HEK293 (cell line): ENCODE measurements around the gene OR2AE1.

Source experiments
- EGR2 ChIP-seq: fragments of 450-650 bp; formaldehyde crosslinking; IDR thresholded peaks from 2 replicates; pipeline ENCODE4 v1.5.1; 2016; ENCODE audit warnings: low read depth, missing biosample characterization, missing genetic modification characterization
- GFI1B ChIP-seq: fragments of 450-650 bp; formaldehyde crosslinking; IDR thresholded peaks from 2 replicates; pipeline ENCODE4 v1.5.1; 2016; ENCODE audit warnings: missing biosample characterization, missing genetic modification characterization
- HOXA7 ChIP-seq: sonication (generic); formaldehyde crosslinking; IDR thresholded peaks from 2 replicates; pipeline ENCODE4 v1.8.1; 2022; ENCODE audit warnings: missing genetic modification reagents, borderline replicate concordance
- KLF1 ChIP-seq: fragments of 450-650 bp; formaldehyde crosslinking; IDR thresholded peaks from 2 replicates; pipeline ENCODE4 v1.5.1; 2016; ENCODE audit warnings: missing biosample characterization, missing genetic modification characterization
- KLF16 ChIP-seq: fragments of 450-650 bp; formaldehyde crosslinking; IDR thresholded peaks from 2 replicates; pipeline ENCODE4 v1.5.1; 2017; ENCODE audit warnings: missing biosample characterization, missing genetic modification characterization
- TRIM28 ChIP-seq: IDR thresholded peaks from 2 replicates; pipeline ENCODE4 v1.6.1; 2011; ENCODE audit warnings: low read length, control low read depth, borderline replicate concordance
- ZBTB1 ChIP-seq: fragments of 450-650 bp; formaldehyde crosslinking; IDR thresholded peaks from 2 replicates; pipeline ENCODE4 v1.5.1; 2016; ENCODE audit warnings: missing biosample characterization, missing genetic modification characterization
- ZBTB21 ChIP-seq: fragments of 450-650 bp; formaldehyde crosslinking; IDR thresholded peaks from 2 replicates; pipeline ENCODE4 v1.5.1; 2017; ENCODE audit warnings: missing biosample characterization, missing genetic modification characterization
- ZBTB8A ChIP-seq: fragments of 450-650 bp; formaldehyde crosslinking; IDR thresholded peaks from 2 replicates; pipeline ENCODE4 v1.5.1; 2016; ENCODE audit warnings: missing biosample characterization, missing genetic modification characterization
- ZFHX2 ChIP-seq: fragments of 450-650 bp; formaldehyde crosslinking; conservative IDR thresholded peaks from 2 replicates; pipeline ENCODE4 v1.5.1; 2016; ENCODE audit warnings: missing biosample characterization, missing genetic modification characterization
- ZFP3 ChIP-seq: fragments of 450-650 bp; formaldehyde crosslinking; IDR thresholded peaks from 2 replicates; pipeline ENCODE4 v1.5.1; 2016; ENCODE audit warnings: low read depth, missing biosample characterization, missing genetic modification characterization
- ZNF140 ChIP-seq: fragments of 450-650 bp; formaldehyde crosslinking; IDR thresholded peaks from 2 replicates; pipeline ENCODE4 v1.5.1; 2016; ENCODE audit warnings: missing biosample characterization, missing genetic modification characterization
- ZNF146 ChIP-seq: fragments of 450-650 bp; formaldehyde crosslinking; IDR thresholded peaks from 2 replicates; pipeline ENCODE4 v1.5.1; 2016; ENCODE audit warnings: missing biosample characterization, missing genetic modification characterization
- ZNF155 ChIP-seq: fragments of 450-650 bp; formaldehyde crosslinking; IDR thresholded peaks from 2 replicates; pipeline ENCODE4 v1.5.1; 2016; ENCODE audit warnings: missing biosample characterization, missing genetic modification characterization
- ZNF169 ChIP-seq: fragments of 450-650 bp; formaldehyde crosslinking; IDR thresholded peaks from 2 replicates; pipeline ENCODE4 v1.5.1; 2016; ENCODE audit warnings: missing biosample characterization, missing genetic modification characterization
- ZNF248 ChIP-seq: fragments of 450-650 bp; formaldehyde crosslinking; IDR thresholded peaks from 2 replicates; pipeline ENCODE4 v1.5.1; 2017; ENCODE audit warnings: missing biosample characterization, missing genetic modification characterization
- ZNF324 ChIP-seq: fragments of 450-650 bp; formaldehyde crosslinking; IDR thresholded peaks from 2 replicates; pipeline ENCODE4 v1.5.1; 2016; ENCODE audit warnings: missing biosample characterization, missing genetic modification characterization
- ZNF354C ChIP-seq: fragments of 450-650 bp; formaldehyde crosslinking; IDR thresholded peaks from 2 replicates; pipeline ENCODE4 v1.5.1; 2016; ENCODE audit warnings: missing biosample characterization, missing genetic modification characterization, low read depth, borderline replicate concordance
- ZNF37A ChIP-seq: fragments of 450-650 bp; IDR thresholded peaks from 2 replicates; pipeline ENCODE4 v1.5.1; 2018; ENCODE audit warnings: missing biosample characterization, missing genetic modification characterization
- ZNF426 ChIP-seq: fragments of 450-650 bp; formaldehyde crosslinking; IDR thresholded peaks from 2 replicates; pipeline ENCODE4 v1.5.1; 2017; ENCODE audit warnings: missing biosample characterization, missing genetic modification characterization, mild to moderate bottlenecking, inconsistent platforms, moderate library complexity
- ZNF514 ChIP-seq: fragments of 450-650 bp; formaldehyde crosslinking; IDR thresholded peaks from 2 replicates; pipeline ENCODE4 v1.5.1; 2016; ENCODE audit warnings: missing biosample characterization, missing genetic modification characterization
- ZNF530 ChIP-seq: fragments of 450-650 bp; formaldehyde crosslinking; IDR thresholded peaks from 2 replicates; pipeline ENCODE4 v1.5.1; 2016; ENCODE audit warnings: low read depth, missing biosample characterization, missing genetic modification characterization
- ZNF548 ChIP-seq: fragments of 450-650 bp; formaldehyde crosslinking; IDR thresholded peaks from 2 replicates; pipeline ENCODE4 v1.5.1; 2016; ENCODE audit warnings: missing biosample characterization, missing genetic modification characterization
- ZNF571 ChIP-seq: fragments of 450-650 bp; formaldehyde crosslinking; IDR thresholded peaks from 2 replicates; pipeline ENCODE4 v1.5.0; 2017; ENCODE audit warnings: missing biosample characterization, missing genetic modification characterization
- ZNF596 ChIP-seq: fragments of 450-650 bp; IDR thresholded peaks from 2 replicates; pipeline ENCODE4 v1.5.0; 2018; ENCODE audit warnings: missing biosample characterization, mild to moderate bottlenecking, missing genetic modification characterization, moderate library complexity
- ZNF610 ChIP-seq: fragments of 450-650 bp; formaldehyde crosslinking; IDR thresholded peaks from 2 replicates; pipeline ENCODE4 v1.5.1; 2016; ENCODE audit warnings: missing biosample characterization, missing genetic modification characterization, borderline replicate concordance
- ZNF654 ChIP-seq: fragments of 450-650 bp; formaldehyde crosslinking; IDR thresholded peaks from 2 replicates; pipeline ENCODE4 v1.5.1; 2016; ENCODE audit warnings: low read depth, missing biosample characterization, missing genetic modification characterization
- ZNF677 ChIP-seq: fragments of 450-650 bp; IDR thresholded peaks from 2 replicates; pipeline ENCODE4 v1.5.0; 2018; ENCODE audit warnings: missing biosample characterization, mild to moderate bottlenecking, missing genetic modification characterization, moderate library complexity
- ZNF701 ChIP-seq: fragments of 450-650 bp; formaldehyde crosslinking; IDR thresholded peaks from 2 replicates; pipeline ENCODE4 v1.5.1; 2016; ENCODE audit warnings: missing biosample characterization, missing genetic modification characterization
- ZNF768 ChIP-seq: fragments of 450-650 bp; formaldehyde crosslinking; IDR thresholded peaks from 2 replicates; pipeline ENCODE4 v1.5.1; 2018; ENCODE audit warnings: missing biosample characterization, mild to moderate bottlenecking, missing genetic modification characterization
- ZSCAN23 ChIP-seq: fragments of 450-650 bp; formaldehyde crosslinking; IDR thresholded peaks from 2 replicates; pipeline ENCODE4 v1.5.1; 2016; ENCODE audit warnings: missing biosample characterization, missing genetic modification characterization
- TF ChIP-seq, protein P1 (sequence below): fragments of 450-650 bp; IDR thresholded peaks from 2 replicates; pipeline ENCODE4 v1.5.1; 2018; ENCODE audit warnings: missing biosample characterization, mild to moderate bottlenecking, missing genetic modification characterization
- TF ChIP-seq, protein P2 (sequence below): fragments of 450-650 bp; formaldehyde crosslinking; IDR thresholded peaks from 2 replicates; pipeline ENCODE4 v1.5.1; 2016; ENCODE audit warnings: missing biosample characterization, missing genetic modification characterization
- TF ChIP-seq, protein P3 (sequence below): fragments of 450-650 bp; formaldehyde crosslinking; IDR thresholded peaks from 2 replicates; pipeline ENCODE4 v1.5.1; 2017; ENCODE audit warnings: missing biosample characterization, missing genetic modification characterization
- TF ChIP-seq, protein P4 (sequence below): fragments of 450-650 bp; formaldehyde crosslinking; IDR thresholded peaks from 2 replicates; pipeline ENCODE4 v1.5.1; 2016; ENCODE audit warnings: missing biosample characterization, missing genetic modification characterization

OR2AE1 gene

DNA sequence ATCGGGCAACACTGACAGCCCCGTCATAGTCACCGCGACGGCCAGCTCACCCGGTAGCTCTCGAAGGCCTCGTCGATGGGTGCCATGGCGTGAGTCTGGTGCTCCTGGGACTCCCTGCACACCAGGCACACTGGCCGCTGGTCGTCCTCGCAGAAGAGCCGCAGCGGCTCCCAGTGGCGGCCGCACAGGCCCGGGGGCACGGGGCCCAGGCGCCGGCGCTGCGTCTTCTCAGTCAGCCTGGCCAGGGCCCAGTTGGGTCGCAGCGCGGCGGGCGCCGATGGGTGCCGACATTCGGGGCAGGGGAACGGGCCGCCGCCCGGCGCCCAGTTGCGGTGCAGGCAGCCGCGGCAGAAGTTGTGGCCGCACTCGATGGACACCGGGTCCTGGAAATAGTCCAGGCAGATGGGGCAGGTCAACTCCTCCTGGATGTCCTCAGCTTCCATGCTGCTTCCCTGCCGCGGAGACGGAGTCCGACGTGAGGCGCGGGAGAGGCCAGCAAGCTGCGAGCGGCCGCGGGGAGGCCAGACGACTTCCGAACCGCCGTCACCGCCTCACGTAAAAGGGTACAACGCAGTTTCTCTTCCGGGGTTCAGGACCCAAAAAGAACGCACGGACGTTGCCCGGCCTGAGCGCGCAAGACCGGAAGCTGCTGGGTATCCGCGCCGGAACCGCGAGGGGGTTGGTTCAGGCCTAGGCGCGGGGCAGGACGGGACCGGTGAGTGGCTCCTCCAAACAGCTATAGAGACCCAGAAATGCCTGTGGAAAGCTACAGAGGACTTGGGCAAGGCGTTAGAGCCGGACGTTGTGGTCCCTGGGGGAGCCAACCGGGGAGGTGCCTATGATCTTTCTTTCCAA is 42.4 kb upstream of the OR2AE1 start, which contains the start of gene TRIM4 (continued):
- peak; percentile 73 for TF ChIP-seq ZBTB21
- TF ChIP-seq ZNF146: no peak
- no peak for TF ChIP-seq ZNF426 (tag by site-specific recombination)
- TF ChIP-seq ZFP3 (tag by site-specific recombination): no peak
- no peak for TF ChIP-seq ZNF548 (tag by site-specific recombination)
- no peak for TF ChIP-seq ZNF37A (tag by site-specific recombination)
- TF ChIP-seq HOXA7 (CRISPR knock-in tag): no peak
- no peak for TF ChIP-seq ZNF701 (tag by site-specific recombination)
- TF ChIP-seq ZSCAN23 (tag by site-specific recombination): no peak
- TF ChIP-seq TRIM28: no peak
- TF ChIP-seq ZNF530 (tag by site-specific recombination): no peak
- no peak for TF ChIP-seq ZNF654 (tag by site-specific recombination)
- no peak for TF ChIP-seq ZNF324 (tag by site-specific recombination)
- 0 out of 2 replicates have a peak, but pooled peaks have one; percentile 22 for TF ChIP-seq ZNF610 (tag by site-specific recombination)
- peak; percentile 73; the same call in 1 of the 2 replicates for TF ChIP-seq KLF16 (tag by site-specific recombination)
- TF ChIP-seq ZNF140: no peak
- no peak for TF ChIP-seq ZNF155
- TF ChIP-seq EGR2: no peak
- no peak for TF ChIP-seq ZNF169
- no peak for TF ChIP-seq ZNF248 (tag by site-specific recombination)
- TF ChIP-seq, protein P1, sequence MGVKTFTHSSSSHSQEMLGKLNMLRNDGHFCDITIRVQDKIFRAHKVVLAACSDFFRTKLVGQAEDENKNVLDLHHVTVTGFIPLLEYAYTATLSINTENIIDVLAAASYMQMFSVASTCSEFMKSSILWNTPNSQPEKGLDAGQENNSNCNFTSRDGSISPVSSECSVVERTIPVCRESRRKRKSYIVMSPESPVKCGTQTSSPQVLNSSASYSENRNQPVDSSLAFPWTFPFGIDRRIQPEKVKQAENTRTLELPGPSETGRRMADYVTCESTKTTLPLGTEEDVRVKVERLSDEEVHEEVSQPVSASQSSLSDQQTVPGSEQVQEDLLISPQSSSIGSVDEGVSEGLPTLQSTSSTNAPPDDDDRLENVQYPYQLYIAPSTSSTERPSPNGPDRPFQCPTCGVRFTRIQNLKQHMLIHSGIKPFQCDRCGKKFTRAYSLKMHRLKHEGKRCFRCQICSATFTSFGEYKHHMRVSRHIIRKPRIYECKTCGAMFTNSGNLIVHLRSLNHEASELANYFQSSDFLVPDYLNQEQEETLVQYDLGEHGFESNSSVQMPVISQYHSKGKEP (tag by site-specific recombination): no peak
- TF ChIP-seq ZNF514: no peak
- no peak; the same call in 1 of the 2 replicates for TF ChIP-seq ZNF677 (tag by site-specific recombination)
- TF ChIP-seq KLF1 (tag by site-specific recombination): no peak
- TF ChIP-seq, protein P2, sequence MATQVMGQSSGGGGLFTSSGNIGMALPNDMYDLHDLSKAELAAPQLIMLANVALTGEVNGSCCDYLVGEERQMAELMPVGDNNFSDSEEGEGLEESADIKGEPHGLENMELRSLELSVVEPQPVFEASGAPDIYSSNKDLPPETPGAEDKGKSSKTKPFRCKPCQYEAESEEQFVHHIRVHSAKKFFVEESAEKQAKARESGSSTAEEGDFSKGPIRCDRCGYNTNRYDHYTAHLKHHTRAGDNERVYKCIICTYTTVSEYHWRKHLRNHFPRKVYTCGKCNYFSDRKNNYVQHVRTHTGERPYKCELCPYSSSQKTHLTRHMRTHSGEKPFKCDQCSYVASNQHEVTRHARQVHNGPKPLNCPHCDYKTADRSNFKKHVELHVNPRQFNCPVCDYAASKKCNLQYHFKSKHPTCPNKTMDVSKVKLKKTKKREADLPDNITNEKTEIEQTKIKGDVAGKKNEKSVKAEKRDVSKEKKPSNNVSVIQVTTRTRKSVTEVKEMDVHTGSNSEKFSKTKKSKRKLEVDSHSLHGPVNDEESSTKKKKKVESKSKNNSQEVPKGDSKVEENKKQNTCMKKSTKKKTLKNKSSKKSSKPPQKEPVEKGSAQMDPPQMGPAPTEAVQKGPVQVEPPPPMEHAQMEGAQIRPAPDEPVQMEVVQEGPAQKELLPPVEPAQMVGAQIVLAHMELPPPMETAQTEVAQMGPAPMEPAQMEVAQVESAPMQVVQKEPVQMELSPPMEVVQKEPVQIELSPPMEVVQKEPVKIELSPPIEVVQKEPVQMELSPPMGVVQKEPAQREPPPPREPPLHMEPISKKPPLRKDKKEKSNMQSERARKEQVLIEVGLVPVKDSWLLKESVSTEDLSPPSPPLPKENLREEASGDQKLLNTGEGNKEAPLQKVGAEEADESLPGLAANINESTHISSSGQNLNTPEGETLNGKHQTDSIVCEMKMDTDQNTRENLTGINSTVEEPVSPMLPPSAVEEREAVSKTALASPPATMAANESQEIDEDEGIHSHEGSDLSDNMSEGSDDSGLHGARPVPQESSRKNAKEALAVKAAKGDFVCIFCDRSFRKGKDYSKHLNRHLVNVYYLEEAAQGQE (tag by site-specific recombination): 0 out of 2 replicates have a peak, but pooled peaks have one; percentile 11
- TF ChIP-seq ZBTB8A (tag by site-specific recombination): peak; percentile 53
- TF ChIP-seq, protein P3, sequence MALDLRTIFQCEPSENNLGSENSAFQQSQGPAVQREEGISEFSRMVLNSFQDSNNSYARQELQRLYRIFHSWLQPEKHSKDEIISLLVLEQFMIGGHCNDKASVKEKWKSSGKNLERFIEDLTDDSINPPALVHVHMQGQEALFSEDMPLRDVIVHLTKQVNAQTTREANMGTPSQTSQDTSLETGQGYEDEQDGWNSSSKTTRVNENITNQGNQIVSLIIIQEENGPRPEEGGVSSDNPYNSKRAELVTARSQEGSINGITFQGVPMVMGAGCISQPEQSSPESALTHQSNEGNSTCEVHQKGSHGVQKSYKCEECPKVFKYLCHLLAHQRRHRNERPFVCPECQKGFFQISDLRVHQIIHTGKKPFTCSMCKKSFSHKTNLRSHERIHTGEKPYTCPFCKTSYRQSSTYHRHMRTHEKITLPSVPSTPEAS: no peak
- TF ChIP-seq ZNF354C (tag by site-specific recombination): no peak
- TF ChIP-seq ZBTB1: no peak
- TF ChIP-seq ZNF571 (tag by site-specific recombination): no peak
- TF ChIP-seq GFI1B (tag by site-specific recombination): no peak
- TF ChIP-seq ZFHX2 (tag by site-specific recombination): no peak
- TF ChIP-seq ZNF768 (tag by site-specific recombination): no peak
- 0 out of 2 replicates have a peak, but pooled peaks have one; percentile 20 for TF ChIP-seq ZNF596
- TF ChIP-seq, protein P4, sequence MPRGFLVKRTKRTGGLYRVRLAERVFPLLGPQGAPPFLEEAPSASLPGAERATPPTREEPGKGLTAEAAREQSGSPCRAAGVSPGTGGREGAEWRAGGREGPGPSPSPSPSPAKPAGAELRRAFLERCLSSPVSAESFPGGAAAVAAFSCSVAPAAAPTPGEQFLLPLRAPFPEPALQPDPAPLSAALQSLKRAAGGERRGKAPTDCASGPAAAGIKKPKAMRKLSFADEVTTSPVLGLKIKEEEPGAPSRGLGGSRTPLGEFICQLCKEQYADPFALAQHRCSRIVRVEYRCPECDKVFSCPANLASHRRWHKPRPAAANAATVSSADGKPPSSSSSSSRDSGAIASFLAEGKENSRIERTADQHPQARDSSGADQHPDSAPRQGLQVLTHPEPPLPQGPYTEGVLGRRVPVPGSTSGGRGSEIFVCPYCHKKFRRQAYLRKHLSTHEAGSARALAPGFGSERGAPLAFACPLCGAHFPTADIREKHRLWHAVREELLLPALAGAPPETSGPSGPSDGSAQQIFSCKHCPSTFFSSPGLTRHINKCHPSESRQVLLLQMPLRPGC (tag by site-specific recombination): no peak
